ENCODE results near the gene LDLRAP1.

DNA sequence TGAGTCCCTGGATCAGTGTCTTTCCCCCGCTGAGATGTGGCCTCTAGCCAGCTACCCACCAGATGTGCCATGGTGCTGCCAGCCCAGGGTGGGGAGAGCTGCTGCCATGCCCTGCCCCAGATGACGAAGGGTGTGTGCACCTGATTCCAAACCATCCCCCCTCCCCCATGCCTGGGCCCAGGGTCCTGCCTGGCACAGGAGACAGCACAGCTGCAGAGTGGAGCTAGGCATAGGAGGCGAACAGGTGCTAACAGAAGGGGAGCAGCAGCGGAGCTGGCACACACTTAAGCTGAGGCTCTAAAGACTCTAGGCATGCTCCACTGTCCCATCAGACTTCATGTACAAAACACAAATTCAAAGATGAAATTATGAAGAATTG lies 9.0 kb upstream of the LDLRAP1 start:
- TF ChIP-seq TCF7 (IDR thresholded peaks at IDR 0.05; ENCODE audit: borderline replicate concordance) (no peak), ZNF347 (CRISPR knock-in tag; IDR thresholded peaks at IDR 0.05; ENCODE audit: low read depth) (no peak)
- TF ChIP-seq, protein P1, sequence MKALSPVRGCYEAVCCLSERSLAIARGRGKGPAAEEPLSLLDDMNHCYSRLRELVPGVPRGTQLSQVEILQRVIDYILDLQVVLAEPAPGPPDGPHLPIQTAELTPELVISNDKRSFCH (CRISPR knock-in tag; IDR thresholded peaks at IDR 0.05): no peak
- TF ChIP-seq, protein P1 (tag; IDR thresholded peaks at IDR 0.05): no peak

Measured in K562 (cell line).